Heart left ventricle (tissue), 16 donors: Measurements from ENCODE around the gene PPM1M. TPM values are rescaled to one million over a fixed set of nuclear protein-coding genes. Genes with fewer than 3 reads are reported as not detected.
A peak's percentile ranks its signal among the peaks of the same experiment; 100 is the strongest.

Source experiments
- ATAC-seq, 4 donors: fragments of 200-7000 bp; cut with Tn5 transposase; one replicate each; pipeline ENCODE4 v1.9.1; 2020 to 2022; ENCODE audit warnings: moderate library complexity in 4 of 4, mild to moderate bottlenecking in 3 of 4, moderate number of reproducible peaks in 1 of 4
- DNase-seq, 5 donors: peaks; one replicate each; pipeline ENCODE4 v3.0.0-alpha.2; 2020
- H3K27ac ChIP-seq, 12 donors: fragments of 200-600 bp; sonication (generic) in 4 of 12; one replicate each; pipeline versions ENCODE4 v1.5.0 to v1.8.0; 2016 to 2022; ENCODE audit warnings: mild to moderate bottlenecking in 2 of 12
- H3K27me3 ChIP-seq, 9 donors: fragments of 200-600 bp; sonication (generic) in 2 of 9; one replicate each; pipeline versions ENCODE4 v1.5.1 to v1.8.0; 2016 to 2022; ENCODE audit warnings: mild to moderate bottlenecking in 3 of 9
- H3K36me3 ChIP-seq, 9 donors: fragments of 200-600 bp; sonication (generic) in 2 of 9; one replicate each; pipeline versions ENCODE4 v1.5.0 to v1.8.0; 2018 to 2022; ENCODE audit warnings: mild to moderate bottlenecking in 2 of 9
- H3K4me1 ChIP-seq, 12 donors: fragments of 200-600 bp; sonication (generic) in 4 of 12; one replicate each; pipeline versions ENCODE4 v1.5.0 to v1.8.0; 2016 to 2022; ENCODE audit warnings: mild to moderate bottlenecking in 3 of 12
- H3K4me3 ChIP-seq, 12 donors: fragments of 200-600 bp; sonication (generic) in 4 of 12; one replicate each; pipeline versions ENCODE4 v1.5.0 to v1.8.0; 2017 to 2022; ENCODE audit warnings: mild to moderate bottlenecking in 9 of 12, moderate library complexity in 4 of 12
- H3K9me3 ChIP-seq, 12 donors: fragments of 200-600 bp; sonication (generic) in 4 of 12; one replicate each; pipeline versions ENCODE4 v1.5.0 to v1.8.0; 2016 to 2022; ENCODE audit warnings: mild to moderate bottlenecking in 1 of 12
- CTCF ChIP-seq, 12 donors: fragments of 200-600 bp; sonication (generic) in 4 of 12; IDR thresholded peaks; one replicate each; pipeline versions ENCODE4 v1.5.0 to v1.8.0; 2018 to 2022; ENCODE audit warnings: antibody characterized with exemption in 12 of 12, mild to moderate bottlenecking in 5 of 12
- POLR2A ChIP-seq, 2 donors: fragments of 450-650 bp; IDR thresholded peaks; one replicate each; pipeline ENCODE4 v1.6.1; 2017; ENCODE audit warnings: antibody characterized with exemption in 2 of 2, mild to moderate bottlenecking in 2 of 2, moderate library complexity in 2 of 2
- WGBS, 4 donors: extraction: QIAGEN DNeasy Blood & Tissue Kit in 2 of 4; methylation state at CpG; one replicate each; pipeline versions ENCODE4 v1.1.5 to v1.1.7; 2013 to 2018; 5-methylcytosine and 5-hydroxymethylcytosine counted together
- intact Hi-C, 10 donors: fragments of 100-400 bp; cut with DNase I; formaldehyde crosslinking; loops; one replicate each; pipeline versions ENCODE4 v1.11.1 to v1.14.2; 2022
- microRNA counts, 2 donors: library from miRNA; unstranded; fragments of <30 nt; microRNA quantifications; one replicate each; lab custom pipeline; 2016
- microRNA-seq, 4 donors: library from miRNA; unstranded; fragments of <30 nt; microRNA quantifications; one replicate each; pipeline versions ENCODE4 to v1.2.0, GENCODE V29; 2017 to 2020
- polyA plus RNA-seq, 2 donors: library from polyadenylated mRNA; stranded (reverse); fragments of 200-250 nt; gene quantifications; one replicate each; pipeline ENCODE4 v1.2.3, GENCODE V29; 2013
- total RNA-seq, 9 donors: library from RNA; depleted of rRNA in 2 of 9; stranded (reverse); fragments of >200 nt in 2 of 9; fragmentation: NEBNext Ultra II Directional in 3 of 9; extraction: Animal tissue kit (Norgen Biotek cat#: 25700) in 3 of 9; gene quantifications; one replicate each; pipeline versions ENCODE4 v1.1.0 to v1.2.4, GENCODE V29; 2016 to 2023
- donor health status: ischemic (EF 13 %, LVEDD 7.1; RV severe dilation, severe dysfunction).
- donor health status: healthy with polysubstance abuse.
- donor health status: DM: no; HTN: yes; CAD: no.
- donor health status: DM: no; HTN: no; CAD: no.
- donor health status: ischemic (EF 25% LVEDD 6.9; RV normal size, moderate dysfunction).
- donor health status: ischemic (EF 25% LVEDD 5.7; RV mildly dilated, moderate dysfunction).
- donor health status: healthy.
- donor health status: DM: yes; HTN: yes; CAD: no.
- donor health status: ischemic (EF 35%, LVEDD 5.7; RV mildly dilated, moderate dysfunction).
- donor health status: nonischemic (EF 11% LVEDD 7.7; RV severe dilation, severe dysfunction).
- donor health status: DM: yes; HTN: yes; CAD: no.
- donor health status: PGD.
- donor health status: ischemic (EF 29% LVEDD 5.4; RV normal size, mild dysfunction).
- donor health status: nonischemic (EF 23%, LVEDD 6.1; RV moderate dilation, normal function).

The PPM1M gene
- total and polyA plus RNA-seq, 11 donors: 5.6 to 30.2 (median 7.3) TPM

DNA sequence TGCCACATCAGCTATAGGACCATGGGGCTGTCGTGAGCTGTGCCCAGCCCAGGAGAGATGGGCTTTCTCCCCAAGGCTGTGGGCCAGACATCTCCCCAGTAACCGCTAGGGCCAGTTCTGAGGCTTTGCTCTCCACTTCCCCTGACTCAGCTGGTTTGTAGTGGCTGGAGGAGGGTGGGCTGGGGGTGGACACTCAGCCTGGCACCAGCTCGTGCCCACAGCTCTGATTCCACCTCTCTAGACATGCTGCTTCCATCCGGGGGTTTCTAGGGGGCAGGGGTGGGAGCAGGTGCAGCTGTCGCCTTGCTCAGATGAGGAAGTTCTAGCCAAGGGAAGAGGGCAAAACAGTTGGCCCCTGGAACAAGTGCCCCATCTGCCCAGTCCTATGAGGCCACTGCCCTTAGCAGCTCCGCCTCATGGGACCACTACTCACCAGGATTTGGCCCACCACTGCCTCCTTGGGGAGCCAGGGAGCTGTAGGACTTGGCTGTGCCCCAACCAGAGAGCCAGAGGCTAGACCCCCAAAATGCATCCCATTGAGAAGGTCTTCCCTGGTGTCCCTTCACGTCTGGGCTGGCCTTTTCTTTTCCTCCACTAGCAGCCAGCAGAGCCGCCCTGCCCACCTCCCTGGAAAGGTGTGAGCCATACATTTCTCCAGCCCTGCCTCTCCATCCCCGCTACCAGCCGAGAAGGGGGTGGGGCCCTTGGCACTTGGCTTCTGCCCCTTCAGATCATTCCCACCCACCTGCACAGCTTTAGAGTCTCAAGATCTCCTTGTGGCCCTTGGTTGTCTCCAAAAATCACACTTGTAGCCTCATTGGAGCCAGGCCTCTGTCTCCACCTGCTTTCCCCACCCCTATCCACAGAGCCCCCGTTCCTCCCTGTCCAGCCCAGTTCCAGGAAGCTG, 51.9 kb downstream of the PPM1M start:
- Histone ChIP-seq H3K4me3 (no peak overlapping the region), H3K4me1 (peaks cover 0 to 28% (median 14%) of the 10 kb centered on the region in 12 donors), H3K27me3 (no peaks in the 10 kb centered on the region), H3K36me3 (peaks cover 0 to 18% (median 7%) of the 10 kb centered on the region in 9 donors), H3K27ac (no peak overlapping the region), H3K9me3 (no peaks in the 10 kb centered on the region)
- intact Hi-C loops: loop anchor here in 1 of 10 donors (5.0 kb wide), 1 partner anchor 35 kb away; no protein-coding TSS in a partner anchor
- ATAC-seq (no peak), DNase-seq (peak in 1 of 5 donors; percentile 27)
- no peak for TF ChIP-seq CTCF (IDR thresholded peaks at IDR 0.05)
- TF ChIP-seq POLR2A (IDR thresholded peaks at IDR 0.05): no peak
- 87 to 94% (median 90%) methylated on average over 10 to 11 of the region's 11 CpGs for WGBS, 4 donors

- WGBS, 4 donors: 38 to 53% (median 45%) methylated on average over 9 to 17 of the region's 17 CpGs
- Histone ChIP-seq H3K27ac (no peak overlapping the region), H3K36me3 (peaks cover 0 to 8% (median 0%) of the 10 kb centered on the region in 9 donors), H3K4me1 (peaks cover 0 to 28% (median 14%) of the 10 kb centered on the region in 12 donors), H3K4me3 (no peak overlapping the region), H3K27me3 (no peaks in the 10 kb centered on the region), H3K9me3 (no peaks in the 10 kb centered on the region)
- no peak for TF ChIP-seq CTCF (IDR thresholded peaks at IDR 0.05)
- TF ChIP-seq POLR2A (IDR thresholded peaks at IDR 0.05): no peak
- no peak for DNase-seq
- ATAC-seq: no peak
- intact Hi-C loops: loop anchor here in 1 of 10 donors (5.0 kb wide), 1 partner anchor 34 kb away; no protein-coding TSS in a partner anchor
Observed at GRCh38 chr3:52298149-52299098, 52.9 kb downstream of the PPM1M start.

DNA sequence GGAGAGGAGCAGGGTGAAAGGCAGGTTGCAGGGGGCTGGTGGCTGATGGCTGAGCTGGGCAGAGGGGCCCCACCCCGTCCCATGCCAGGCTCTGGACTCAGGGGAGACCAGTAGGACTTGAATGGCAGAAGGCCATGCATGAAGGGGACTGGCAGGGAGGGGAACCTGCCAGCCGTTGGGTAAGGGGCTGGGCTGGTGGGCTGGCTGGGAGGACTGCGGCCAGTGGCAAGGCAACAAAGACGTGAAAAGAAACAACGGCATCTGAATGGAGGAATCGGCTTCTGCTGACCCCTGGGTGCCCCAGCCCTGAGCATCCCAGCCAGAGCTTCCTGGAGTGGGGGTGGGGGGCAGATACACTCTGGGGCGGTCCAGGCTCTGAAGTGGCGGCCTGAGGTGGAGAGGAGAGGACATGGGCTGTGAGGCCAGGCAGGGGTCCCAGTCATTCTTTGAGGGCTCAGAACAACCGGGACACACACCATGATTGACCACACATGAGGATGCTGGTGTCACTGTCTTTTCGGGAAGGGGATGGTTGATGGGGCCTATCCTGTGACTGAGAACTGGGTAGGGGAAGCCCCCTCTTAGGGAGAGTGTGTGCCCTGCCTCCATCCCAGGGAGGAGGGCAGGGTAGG, 53.8 kb downstream of the PPM1M start:
- H3K4me3 ChIP-seq: no peak overlapping the region
- peak overlapping the region in 8 of 12 donors; percentile 9 to 74 (median 62) for H3K27ac ChIP-seq
- H3K9me3 ChIP-seq: no peaks in the 10 kb centered on the region
- H3K36me3 ChIP-seq: no peaks in the 10 kb centered on the region
- DNase-seq: peak in 1 of 5 donors; percentile 47
- no peaks in the 10 kb centered on the region for H3K27me3 ChIP-seq
- no peak for TF ChIP-seq CTCF (IDR thresholded peaks at IDR 0.05)
- no peak for TF ChIP-seq POLR2A (IDR thresholded peaks at IDR 0.05)
- 54 to 63% (median 58%) methylated on average over 10 of the region's 10 CpGs for WGBS, 4 donors
- ATAC-seq: peak in 2 of 4 donors; percentile 4 to 10
- intact Hi-C loops: loop anchor here in 1 of 10 donors (5.0 kb wide), 1 partner anchor 33 kb away; no protein-coding TSS in a partner anchor
- peaks cover 0 to 28% (median 14%) of the 10 kb centered on the region in 12 donors for H3K4me1 ChIP-seq

MicroRNA genes within 50 kb of the gene (microRNA counts, 767-probe panel; counts per million panel counts)
- microRNA hsa-let-7g-5p (lab: Ali Mortazavi, UCI): 6,622 to 6,755 counts per million in 2 donors

Small RNA genes lying within 50 kb of the gene (microRNA-seq; reads per million reads assigned to microRNA genes)
- gene MIR135A1 (0 to 0.41 (median 0.06) reads per million in 4 donors), gene MIRLET7G (46,376 to 156,410 (median 77,629) reads per million in 4 donors)

Other genes with a start within 250 kb of the PPM1M start
- 100 to 1,000 TPM; 515 to 986 (median 681) TPM for gene RPL29, start 249.9 kb upstream of the PPM1M start, total RNA-seq
- 1,000 to 10,000 TPM; 1,354 to 1,405 TPM for gene RPL29, start 249.9 kb upstream of the PPM1M start, polyA plus RNA-seq
- gene DUSP7, start 189.2 kb upstream of the PPM1M start, total RNA-seq: 10 to 100 TPM; 14.5 to 33.2 (median 20.7) TPM
- gene DUSP7, start 189.2 kb upstream of the PPM1M start, polyA plus RNA-seq: 10 to 100 TPM in 1 of 2 donors, 1 to 10 TPM in 1; 9.2 to 26.1 TPM
- gene POC1A, start 91.3 kb upstream of the PPM1M start, total RNA-seq: 1 to 10 TPM in 7 of 9 donors, under 1 TPM in 2; 0.66 to 5.2 (median 1.4) TPM
- 1 to 10 TPM in 1 of 2 donors, under 1 TPM in 1; 0.50 to 3.0 TPM for gene POC1A, start 91.3 kb upstream of the PPM1M start, polyA plus RNA-seq
- 100 to 1,000 TPM in 8 of 9 donors, 10 to 100 TPM in 1; 77.9 to 213 (median 146) TPM for gene ALAS1, start 47.6 kb upstream of the PPM1M start, total RNA-seq
- 100 to 1,000 TPM; 107 to 132 TPM for gene ALAS1, start 47.6 kb upstream of the PPM1M start, polyA plus RNA-seq
- under 1 TPM in 8 of 9 donors, not detected in 1; 0.12 to 0.65 (median 0.29) TPM for gene TLR9, start 20.1 kb upstream of the PPM1M start, total RNA-seq
- gene TLR9, start 20.1 kb upstream of the PPM1M start, polyA plus RNA-seq: under 1 TPM; 0.04 to 0.23 TPM
- gene TWF2, start 6.6 kb upstream of the PPM1M start, total RNA-seq: 100 to 1,000 TPM in 7 of 9 donors, 10 to 100 TPM in 2; 62.9 to 133 (median 117) TPM
- 100 to 1,000 TPM in 1 of 2 donors, 10 to 100 TPM in 1; 45.8 to 109 TPM for gene TWF2, start 6.6 kb upstream of the PPM1M start, polyA plus RNA-seq
- 10 to 100 TPM; 44.9 to 73.6 (median 61.2) TPM for gene WDR82, start 32.9 kb downstream of the PPM1M start, total RNA-seq
- gene WDR82, start 32.9 kb downstream of the PPM1M start, polyA plus RNA-seq: 10 to 100 TPM; 24.7 to 69.2 TPM
- 1 to 10 TPM; 2.6 to 8.4 (median 4.1) TPM for gene GLYCTK, start 42.1 kb downstream of the PPM1M start, total RNA-seq
- 1 to 10 TPM; 4.7 to 6.4 TPM for gene GLYCTK, start 42.1 kb downstream of the PPM1M start, polyA plus RNA-seq
- gene DNAH1, start 70.6 kb downstream of the PPM1M start, total RNA-seq: 1 to 10 TPM in 8 of 9 donors, under 1 TPM in 1; 0.95 to 6.6 (median 2.8) TPM
- 1 to 10 TPM; 1.2 to 3.8 TPM for gene DNAH1, start 70.6 kb downstream of the PPM1M start, polyA plus RNA-seq
- 10 to 100 TPM; 50.0 to 75.9 (median 55.1) TPM for gene BAP1, start 164.2 kb downstream of the PPM1M start, total RNA-seq
- gene BAP1, start 164.2 kb downstream of the PPM1M start, polyA plus RNA-seq: 10 to 100 TPM; 40.3 to 78.9 TPM
- gene PHF7, start 164.9 kb downstream of the PPM1M start, total RNA-seq: 10 to 100 TPM; 10.8 to 27.6 (median 16.4) TPM
- gene PHF7, start 164.9 kb downstream of the PPM1M start, polyA plus RNA-seq: 1 to 10 TPM; 4.0 to 4.2 TPM
- gene SEMA3G, start 199.3 kb downstream of the PPM1M start, total RNA-seq: 10 to 100 TPM; 13.4 to 29.0 (median 14.4) TPM
- gene SEMA3G, start 199.3 kb downstream of the PPM1M start, polyA plus RNA-seq: 10 to 100 TPM; 11.4 to 19.6 TPM
- over 10,000 TPM in 2 of 9 donors, 1,000 to 10,000 TPM in 7; 4,301 to 15,255 (median 8,364) TPM for gene TNNC1, start 208.3 kb downstream of the PPM1M start, total RNA-seq
- over 10,000 TPM in 1 of 2 donors, 1,000 to 10,000 TPM in 1; 6,829 to 20,003 TPM for gene TNNC1, start 208.3 kb downstream of the PPM1M start, polyA plus RNA-seq
- 10 to 100 TPM; 29.5 to 56.2 (median 43.9) TPM for gene NISCH, start 209.8 kb downstream of the PPM1M start, total RNA-seq
- 10 to 100 TPM; 28.8 to 30.2 TPM for gene NISCH, start 209.8 kb downstream of the PPM1M start, polyA plus RNA-seq
- gene STAB1, start 249.6 kb downstream of the PPM1M start, total RNA-seq: 100 to 1,000 TPM in 2 of 9 donors, 10 to 100 TPM in 7; 34.1 to 351 (median 50.6) TPM
- 10 to 100 TPM; 41.0 to 79.1 TPM for gene STAB1, start 249.6 kb downstream of the PPM1M start, polyA plus RNA-seq